Thoracic aorta (tissue), 2 donors: ENCODE data around the gene SUGP1. TPM values are rescaled to one million over a fixed set of nuclear protein-coding genes. Genes with fewer than 3 reads are reported as not detected.

ENCODE experiments used
- ATAC-seq: fragments of 150-250 bp; one replicate; pipeline ENCODE4 v1.8.0; 2017; ENCODE audit warnings: low read depth; ENCODE audit not compliant: insufficient number of reproducible peaks, low FRiP score
- DNase-seq: peaks from one replicate; pipeline ENCODE4 v3.0.0-alpha.2; 2020; ENCODE audit warnings: low spot score
- H3K27ac ChIP-seq, 2 donors: fragments of 200-600 bp; sonication (generic); 1 replicate in 1 of 2; 2 replicates in 1 of 2; pipeline ENCODE4 v1.5.1; 2016; ENCODE audit warnings: mild to moderate bottlenecking in 2 of 2, moderate library complexity in 2 of 2
- H3K27me3 ChIP-seq: fragments of 200-600 bp; sonication (generic); replicated peaks from 2 replicates; pipeline ENCODE4 v1.6.0; 2016; ENCODE audit warnings: mild to moderate bottlenecking; ENCODE audit not compliant: insufficient read depth
- H3K36me3 ChIP-seq: fragments of 200-600 bp; sonication (generic); one replicate; pipeline ENCODE4 v1.5.1; 2016
- H3K4me1 ChIP-seq, 2 donors: fragments of 200-600 bp; sonication (generic); 1 replicate in 1 of 2; 2 replicates in 1 of 2; pipeline versions ENCODE4 v1.5.1 to v1.6.0; 2016; ENCODE audit warnings: low read depth in 2 of 2, mild to moderate bottlenecking in 1 of 2; ENCODE audit not compliant: control insufficient read depth in 1 of 2
- H3K4me3 ChIP-seq: fragments of 200-600 bp; sonication (generic); 2 replicates; pipeline ENCODE4 v1.5.1; 2016; ENCODE audit warnings: mild to moderate bottlenecking
- H3K9me3 ChIP-seq: fragments of 200-600 bp; sonication (generic); 2 replicates; pipeline ENCODE4 v1.5.1; 2016
- CTCF ChIP-seq: fragments of 200-600 bp; sonication (generic); IDR thresholded peaks from one replicate; pipeline ENCODE4 v1.5.1; 2019; ENCODE audit warnings: antibody characterized with exemption
- total RNA-seq, 2 donors: library from RNA; depleted of rRNA; stranded (reverse); fragments of >200 nt; gene quantifications; one replicate each; pipeline versions ENCODE4 v1.1.0 to v1.2.3, GENCODE V29; 2016

SUGP1 gene
- total RNA-seq, 2 donors from 2014 or later = 25.0 to 43.0 TPM

DNA sequence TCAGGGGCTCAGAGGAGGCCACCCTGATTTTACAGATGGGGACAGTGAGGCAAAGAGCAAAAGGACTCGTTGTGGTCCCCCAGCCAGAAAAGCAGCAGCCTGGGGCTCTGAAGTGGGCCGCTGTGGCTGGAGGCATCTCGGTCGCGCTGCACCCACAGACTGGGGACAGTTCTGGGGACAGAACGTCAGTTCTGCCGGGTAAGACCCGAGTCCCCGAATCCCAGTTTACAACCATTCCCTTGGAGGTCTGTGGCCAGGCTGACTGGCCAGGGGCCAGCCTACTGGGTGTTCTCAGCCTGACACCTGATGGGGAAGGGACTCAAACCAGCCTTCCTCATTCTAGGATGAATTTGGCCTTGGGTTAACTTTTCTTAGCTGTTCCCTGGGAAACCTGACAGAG lies 14.1 kb downstream of the SUGP1 start:
- no peak for TF ChIP-seq CTCF
- Histone ChIP-seq H3K36me3 (peaks cover 51% of the 10 kb centered on the region), H3K4me1 (no peaks in the 10 kb centered on the region), H3K27me3 (no peaks in the 10 kb centered on the region), H3K27ac (no peak overlapping the region), H3K9me3 (no peaks in the 10 kb centered on the region), H3K4me3 (no peak overlapping the region)
- no peak for DNase-seq
- ATAC-seq = no peak

- no peak overlapping the region for H3K4me3 ChIP-seq
- no peaks in the 10 kb centered on the region for H3K4me1 ChIP-seq
- H3K9me3 ChIP-seq = no peaks in the 10 kb centered on the region
- no peak for TF ChIP-seq CTCF
- no peak for DNase-seq
- no peak overlapping the region for H3K27ac ChIP-seq
- H3K27me3 ChIP-seq = no peaks in the 10 kb centered on the region
- H3K36me3 ChIP-seq = peaks cover 51% of the 10 kb centered on the region
- ATAC-seq = no peak
Observed at GRCh38 chr19:19305696-19306095, 14.6 kb downstream of the SUGP1 start.

- no peak for TF ChIP-seq CTCF
- Histone ChIP-seq H3K4me3 (no peak overlapping the region), H3K27me3 (no peaks in the 10 kb centered on the region), H3K27ac (no peak overlapping the region), H3K9me3 (no peaks in the 10 kb centered on the region), H3K36me3 (peaks cover 47% of the 10 kb centered on the region), H3K4me1 (no peaks in the 10 kb centered on the region)
- ATAC-seq = no peak
- DNase-seq = no peak
Observed at GRCh38 chr19:19305066-19305465, 15.2 kb downstream of the SUGP1 start.

GRCh38 chr19:19304186-19304965 lies 15.9 kb downstream of the SUGP1 start:
- Histone ChIP-seq H3K4me1 (no peaks in the 10 kb centered on the region), H3K27me3 (no peaks in the 10 kb centered on the region), H3K27ac (no peak overlapping the region), H3K4me3 (no peak overlapping the region), H3K36me3 (peaks cover 47% of the 10 kb centered on the region), H3K9me3 (no peaks in the 10 kb centered on the region)
- ATAC-seq = no peak
- no peak for TF ChIP-seq CTCF
- no peak for DNase-seq

DNA sequence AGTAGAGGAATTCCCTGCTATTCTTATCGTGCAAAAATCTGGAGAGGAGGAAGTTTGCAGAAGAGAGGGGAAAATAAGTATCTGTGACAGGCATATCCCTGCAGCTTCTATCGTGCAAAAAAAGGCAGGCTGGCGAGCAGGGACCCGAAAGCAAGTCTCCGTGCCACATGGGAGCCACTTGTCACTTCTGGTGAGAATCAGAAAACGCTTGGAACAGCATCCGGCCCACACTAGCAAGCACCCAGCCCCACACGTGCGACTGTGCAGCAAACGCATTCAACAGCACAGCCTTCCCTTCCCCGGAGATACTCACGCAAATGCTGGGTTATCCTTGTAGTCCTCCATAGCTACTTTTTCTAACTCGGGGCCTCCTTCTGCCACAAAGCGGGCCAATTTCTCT lies 16.9 kb downstream of the SUGP1 start:
- no peak for TF ChIP-seq CTCF
- ATAC-seq (no peak), DNase-seq (no peak)
- H3K27me3 ChIP-seq = no peaks in the 10 kb centered on the region
- H3K36me3 ChIP-seq = peaks cover 46% of the 10 kb centered on the region
- no peaks in the 10 kb centered on the region for H3K9me3 ChIP-seq
- H3K4me3 ChIP-seq = no peak overlapping the region
- no peaks in the 10 kb centered on the region for H3K4me1 ChIP-seq
- H3K27ac ChIP-seq = no peak overlapping the region
